Stimulated activated naive CD8-positive, alpha-beta T cell treated with anti-CD3 and anti-CD28 coated beads, Interleukin-15, Interleukin-2, amounts not matched to agents 100 ng/mL and 50 ng/mL, for 24 hours (primary cell): ENCODE results near the gene MSANTD4.
"Not testable (repeated sequence)": the region's sequence is repeated elsewhere in the genome, so short reads cannot be mapped to it uniquely, and the experiment has no call there.

Experiments
- H3K27ac Mint-ChIP-seq: one replicate; pipeline ENCODE4 v1.8.0; 2021; ENCODE audit warnings: mild to moderate bottlenecking, mixed read lengths
- H3K27me3 Mint-ChIP-seq: one replicate; pipeline ENCODE4 v1.8.0; 2021; ENCODE audit warnings: mixed read lengths
- H3K36me3 Mint-ChIP-seq: one replicate; pipeline ENCODE4 v1.8.0; 2021; ENCODE audit warnings: low read depth, mixed read lengths
- H3K4me1 Mint-ChIP-seq: one replicate; pipeline ENCODE4 v1.8.0; 2021; ENCODE audit warnings: low read depth, mixed read lengths
- H3K4me3 Mint-ChIP-seq: one replicate; pipeline ENCODE4 v1.8.0; 2021; ENCODE audit warnings: mild to moderate bottlenecking, mixed read lengths
- H3K9me3 Mint-ChIP-seq: one replicate; pipeline ENCODE4 v1.8.0; 2021; ENCODE audit warnings: mixed read lengths

MSANTD4 gene

DNA sequence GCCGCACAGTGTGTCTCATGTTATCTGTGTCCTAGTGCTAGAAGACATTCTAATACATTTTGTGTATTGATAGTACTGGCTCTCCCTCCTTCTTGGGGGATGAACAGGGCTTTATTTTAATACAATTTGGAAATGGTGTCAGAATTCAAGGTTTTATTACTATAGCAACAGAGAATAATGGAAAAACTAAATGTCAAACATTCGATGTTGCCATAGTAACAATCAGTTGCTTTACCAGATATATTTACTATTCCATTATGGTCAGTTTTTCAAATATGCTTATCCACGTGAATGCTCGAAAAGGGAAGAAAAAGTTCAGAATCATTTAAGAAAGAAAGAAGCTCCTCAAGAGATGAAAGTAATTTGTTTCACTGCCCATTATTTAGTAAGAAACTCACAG lies 8.6 kb upstream of the MSANTD4 start:
- H3K4me3 Mint-ChIP-seq, result no peak overlapping the region
- H3K9me3 Mint-ChIP-seq, result peaks cover 3% of the 10 kb centered on the region
- peaks cover 57% of the 10 kb centered on the region for H3K27me3 Mint-ChIP-seq
- H3K27ac Mint-ChIP-seq, result no peak overlapping the region
- H3K4me1 Mint-ChIP-seq, result no peaks in the 10 kb centered on the region
- no peaks in the 10 kb centered on the region for H3K36me3 Mint-ChIP-seq

DNA sequence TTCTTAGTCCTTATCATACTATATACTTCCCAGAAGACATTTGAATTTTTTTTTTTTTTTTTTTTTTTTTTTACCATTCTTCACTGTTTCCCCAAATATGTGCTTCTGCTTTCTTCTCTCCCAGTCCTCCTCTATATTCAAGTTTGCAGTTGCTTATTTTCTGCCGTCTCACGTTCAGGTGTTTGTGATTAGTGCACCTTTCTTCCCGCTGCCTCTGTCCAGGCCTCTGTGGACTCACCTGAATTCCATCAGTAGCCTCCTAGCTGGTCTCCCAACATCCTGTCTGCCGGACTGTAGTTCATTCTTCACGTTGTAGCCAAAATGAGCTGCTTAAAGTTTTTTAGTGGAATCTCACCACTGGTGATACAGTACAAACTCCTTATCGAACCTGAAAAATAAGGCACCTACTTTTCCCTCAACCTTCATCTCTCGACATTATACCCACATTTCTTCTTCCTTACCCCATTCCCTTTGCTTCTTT lies 795 bp upstream of the MSANTD4 start:
- peaks cover 44% of the 10 kb centered on the region for H3K4me1 Mint-ChIP-seq
- peak overlapping the region; percentile 91 for H3K4me3 Mint-ChIP-seq
- H3K27me3 Mint-ChIP-seq, result peaks cover 17% of the 10 kb centered on the region
- peak overlapping the region; percentile 82 for H3K27ac Mint-ChIP-seq
- H3K36me3 Mint-ChIP-seq, result peaks cover 27% of the 10 kb centered on the region
- peaks cover 4% of the 10 kb centered on the region for H3K9me3 Mint-ChIP-seq

DNA sequence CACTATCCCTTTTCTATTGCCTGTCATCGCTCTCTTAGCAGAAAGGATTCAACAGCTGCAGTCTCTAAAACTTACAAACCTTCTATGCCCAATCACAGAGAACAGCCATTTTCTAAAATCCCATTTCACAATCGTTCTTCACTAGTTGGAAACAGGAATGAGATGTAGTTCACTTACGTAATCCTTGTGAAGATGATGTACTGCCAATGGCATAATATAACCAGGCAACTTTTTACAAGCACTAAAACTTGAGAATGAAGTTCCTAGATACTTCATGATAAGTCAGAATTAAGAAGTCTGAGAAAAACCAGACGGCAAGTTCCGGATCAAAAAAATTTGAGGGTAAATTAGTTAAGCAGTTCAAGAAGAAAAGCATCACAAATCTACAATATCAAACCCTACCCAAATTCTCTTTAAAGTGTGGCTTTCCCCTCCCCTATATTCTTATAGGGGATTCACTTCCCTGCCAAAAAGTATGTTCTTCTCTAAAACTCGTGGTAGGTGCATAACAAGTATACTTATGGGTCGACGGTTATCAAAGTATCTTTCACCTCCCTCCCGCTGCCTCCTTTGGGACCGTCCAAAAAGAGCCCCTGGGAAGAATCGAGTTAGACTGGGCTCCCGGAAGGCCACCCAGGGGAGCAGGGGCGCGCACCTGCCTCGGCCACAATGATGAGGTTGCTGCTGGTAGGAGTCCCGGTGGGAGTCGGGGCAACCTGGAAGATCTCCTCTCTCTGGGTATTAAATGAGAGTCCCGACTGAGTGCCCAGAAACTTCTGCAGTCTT lies 666 bp downstream of the MSANTD4 start:
- Mint-ChIP-seq H3K27me3 (peaks cover 4% of the 10 kb centered on the region), H3K36me3 (peaks cover 27% of the 10 kb centered on the region), H3K9me3 (peaks cover 4% of the 10 kb centered on the region), H3K4me3 (peak overlapping the region; percentile 91), H3K4me1 (peaks cover 54% of the 10 kb centered on the region), H3K27ac (peak overlapping the region; percentile 88)

DNA sequence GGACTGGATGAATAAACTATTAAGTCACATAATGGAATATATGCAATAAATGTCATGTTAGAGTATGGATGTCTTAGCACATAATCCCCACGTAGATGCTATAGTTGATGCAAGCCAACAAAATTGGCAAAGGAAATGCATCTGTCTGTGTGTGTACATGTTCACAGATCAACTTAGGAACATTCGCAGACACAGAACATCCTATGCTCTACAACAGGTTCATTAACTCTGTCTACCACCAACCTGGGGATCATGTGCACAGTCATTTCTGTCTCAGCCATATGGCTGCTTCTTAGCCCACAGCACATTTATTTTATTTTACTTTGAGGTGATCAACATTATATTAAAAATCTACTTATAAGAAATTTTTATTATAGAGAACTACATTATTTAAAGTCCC lies 4.9 kb downstream of the MSANTD4 start:
- Mint-ChIP-seq H3K4me1 (peaks cover 68% of the 10 kb centered on the region), H3K36me3 (peaks cover 52% of the 10 kb centered on the region)

DNA sequence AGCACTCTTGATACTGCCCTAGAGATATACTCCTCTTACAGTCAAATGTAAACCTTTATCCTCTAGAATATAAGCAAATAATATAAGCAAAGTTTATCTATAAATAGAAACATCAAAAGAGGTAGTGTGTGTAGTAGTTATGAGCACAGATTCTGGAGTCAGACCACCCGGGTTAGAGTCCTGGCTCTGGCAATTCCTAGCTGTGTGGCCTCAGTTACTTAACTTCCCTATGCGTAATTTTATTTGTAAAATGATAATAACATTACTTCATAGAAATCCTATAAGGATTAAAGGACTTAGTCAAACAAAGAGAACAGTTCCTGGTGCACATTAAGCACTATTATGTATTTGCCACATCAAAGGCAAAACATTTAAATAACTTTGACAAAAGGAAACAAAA lies 7.0 kb downstream of the MSANTD4 start:
- Mint-ChIP-seq H3K27ac (no peak overlapping the region), H3K4me1 (peaks cover 60% of the 10 kb centered on the region), H3K4me3 (no peak overlapping the region), H3K36me3 (peaks cover 63% of the 10 kb centered on the region), H3K9me3 (peaks cover 8% of the 10 kb centered on the region), H3K27me3 (no peaks in the 10 kb centered on the region)

More for the DNA sequence above, 4.9 kb downstream of the MSANTD4 start:
- Mint-ChIP-seq H3K27ac (no peak overlapping the region), H3K9me3 (peaks cover 4% of the 10 kb centered on the region), H3K27me3 (no peaks in the 10 kb centered on the region), H3K4me3 (no peak overlapping the region)

DNA sequence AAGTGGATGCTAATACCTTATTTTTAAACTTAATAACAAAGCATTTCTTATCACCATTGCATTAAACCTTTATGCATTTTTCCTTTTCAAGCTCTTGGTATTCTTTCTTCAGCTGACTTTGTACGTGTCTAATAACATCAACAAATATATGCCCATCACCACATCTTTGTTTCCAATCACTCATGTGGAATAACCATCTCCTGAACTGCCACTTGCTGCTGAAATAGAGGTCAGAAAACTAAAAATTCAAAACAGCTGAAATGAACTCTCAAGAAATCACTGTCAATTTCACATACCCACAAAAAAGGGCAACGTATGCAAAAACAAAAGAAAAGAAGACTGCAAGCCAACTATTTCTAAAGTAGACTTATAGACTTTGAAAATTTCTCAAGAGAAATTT lies 7.4 kb downstream of the MSANTD4 start:
- Mint-ChIP-seq H3K4me1 (peaks cover 60% of the 10 kb centered on the region), H3K36me3 (peaks cover 63% of the 10 kb centered on the region), H3K9me3 (peaks cover 8% of the 10 kb centered on the region), H3K27me3 (no peaks in the 10 kb centered on the region), H3K4me3 (no peak overlapping the region), H3K27ac (no peak overlapping the region)

DNA sequence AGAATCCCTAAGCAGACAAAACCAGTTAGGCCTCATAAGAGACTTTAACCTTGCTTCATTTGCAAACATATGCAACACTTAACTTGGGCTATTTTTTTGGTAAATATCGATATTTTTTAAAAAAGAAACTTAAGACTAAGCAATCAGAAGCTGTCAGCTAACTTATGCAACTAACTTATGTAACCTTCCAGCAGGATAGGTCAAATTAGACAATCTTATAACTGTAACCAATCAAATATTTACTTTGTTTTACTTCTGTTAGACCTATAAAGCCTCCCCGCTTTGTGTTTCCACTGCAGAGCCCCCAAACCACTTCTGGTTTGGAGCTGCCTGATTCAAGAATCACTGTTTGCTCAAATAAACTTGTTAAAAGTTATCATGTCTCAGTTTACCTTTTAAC lies 8.0 kb downstream of the MSANTD4 start:
- Mint-ChIP-seq H3K36me3 (peaks cover 64% of the 10 kb centered on the region), H3K4me1 (peaks cover 57% of the 10 kb centered on the region), H3K27ac (no peak overlapping the region), H3K4me3 (no peak overlapping the region), H3K9me3 (peaks cover 8% of the 10 kb centered on the region), H3K27me3 (no peaks in the 10 kb centered on the region)

DNA sequence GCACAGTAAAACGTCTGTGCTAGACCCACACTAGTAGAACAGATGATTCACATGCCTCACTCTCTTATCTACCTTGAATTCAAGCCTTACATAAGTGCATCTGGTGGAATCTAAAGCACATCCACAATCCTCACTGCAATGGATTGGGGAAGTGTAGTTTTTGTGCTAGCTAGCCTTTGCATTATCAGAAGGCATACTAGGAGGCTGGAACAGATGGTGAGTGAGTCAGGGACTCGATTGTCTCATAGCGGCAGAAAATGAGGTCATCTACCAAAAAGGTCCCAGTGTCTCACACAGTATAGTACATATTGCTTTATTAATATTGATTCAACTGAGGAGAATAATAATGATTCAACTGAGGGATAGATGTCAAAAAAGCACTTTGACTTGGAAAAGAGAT lies 9.3 kb downstream of the MSANTD4 start:
- H3K27me3 Mint-ChIP-seq, result no peaks in the 10 kb centered on the region
- H3K4me3 Mint-ChIP-seq, result no peak overlapping the region
- peaks cover 44% of the 10 kb centered on the region for H3K4me1 Mint-ChIP-seq
- peaks cover 4% of the 10 kb centered on the region for H3K9me3 Mint-ChIP-seq
- H3K36me3 Mint-ChIP-seq, result peaks cover 68% of the 10 kb centered on the region
- H3K27ac Mint-ChIP-seq, result no peak overlapping the region

DNA sequence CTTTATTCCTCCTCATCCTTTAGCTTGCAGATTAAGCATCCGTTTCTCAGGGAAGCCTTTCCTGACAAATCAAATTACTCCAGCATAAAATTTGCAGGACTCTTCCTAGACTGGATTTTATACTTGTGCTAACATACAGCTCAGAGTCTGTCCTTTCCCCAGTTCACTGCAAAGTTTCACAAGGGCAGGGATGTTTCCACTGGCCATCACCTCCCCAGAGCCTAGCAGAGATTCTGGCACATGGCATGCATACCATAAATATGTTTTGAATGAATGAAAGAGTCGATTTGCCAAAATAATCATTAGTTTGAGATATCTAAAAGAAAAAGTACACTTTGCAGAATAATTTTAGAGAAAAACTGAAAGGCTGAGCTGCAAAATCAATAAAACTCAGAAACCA lies 10.6 kb downstream of the MSANTD4 start:
- Mint-ChIP-seq H3K4me3 (no peak overlapping the region), H3K27me3 (no peaks in the 10 kb centered on the region), H3K4me1 (peaks cover 36% of the 10 kb centered on the region), H3K9me3 (peaks cover 4% of the 10 kb centered on the region), H3K27ac (no peak overlapping the region), H3K36me3 (peaks cover 80% of the 10 kb centered on the region)

DNA sequence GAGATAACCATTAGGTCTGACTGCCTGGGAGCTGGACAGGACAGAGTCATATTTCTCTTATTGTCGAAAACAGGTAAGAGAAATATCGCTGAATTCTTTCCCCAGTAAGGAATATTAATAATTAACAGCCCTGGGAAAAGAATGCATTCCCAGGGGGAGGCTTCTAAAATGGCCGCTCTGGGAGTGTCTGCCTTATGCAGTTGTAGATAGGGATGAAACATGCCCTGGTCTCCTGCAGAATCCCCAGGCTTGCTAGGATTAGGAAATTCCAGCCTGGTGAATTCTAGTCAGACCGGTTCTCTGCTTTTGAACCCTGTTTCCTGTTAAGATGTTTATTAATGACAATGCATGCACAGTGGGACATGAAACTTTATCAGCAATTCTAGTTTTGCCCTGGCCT lies 18.9 kb downstream of the MSANTD4 start:
- H3K4me1 Mint-ChIP-seq, H3K4me3 Mint-ChIP-seq, H3K27ac Mint-ChIP-seq, H3K27me3 Mint-ChIP-seq: not testable (repeated sequence)
- H3K9me3 Mint-ChIP-seq, result peaks cover 15% of the 10 kb centered on the region
- H3K36me3 Mint-ChIP-seq, result peaks cover 86% of the 10 kb centered on the region

DNA sequence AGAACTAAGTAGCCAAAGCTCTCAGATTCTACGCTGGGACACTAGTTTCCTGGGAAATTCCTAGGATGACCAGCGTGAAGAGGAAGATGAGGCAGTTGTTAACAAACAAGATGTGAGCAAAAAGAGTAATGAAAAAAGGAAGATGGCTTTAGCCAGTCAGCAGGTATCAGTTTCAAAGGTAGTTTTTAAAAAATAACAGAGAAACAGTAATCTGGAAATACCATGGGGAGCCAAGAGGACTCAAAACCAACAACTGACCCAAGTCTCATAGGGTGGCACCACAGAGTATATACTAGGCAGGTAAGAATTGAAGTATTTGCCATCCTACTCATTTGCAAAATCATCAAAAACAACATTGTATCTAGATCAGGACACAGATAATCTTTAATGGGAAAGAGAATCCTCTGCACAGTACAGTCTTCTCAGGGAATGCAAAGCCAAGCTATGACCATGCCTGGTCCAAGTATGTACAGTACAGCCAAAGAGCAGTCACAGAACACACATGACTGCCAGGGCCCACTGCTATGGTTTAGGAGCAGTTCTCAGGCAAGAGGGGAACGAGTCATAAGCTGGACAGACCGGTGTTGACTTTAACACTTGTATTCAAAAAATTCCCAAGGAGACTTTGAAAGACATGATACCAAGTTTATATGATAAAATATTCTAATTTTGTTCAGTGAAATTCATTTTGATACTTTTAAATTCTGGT lies 20.6 kb downstream of the MSANTD4 start:
- no peak overlapping the region for H3K4me3 Mint-ChIP-seq
- no peaks in the 10 kb centered on the region for H3K4me1 Mint-ChIP-seq
- peaks cover 24% of the 10 kb centered on the region for H3K9me3 Mint-ChIP-seq
- no peak overlapping the region for H3K27ac Mint-ChIP-seq
- H3K36me3 Mint-ChIP-seq, result peaks cover 85% of the 10 kb centered on the region
- no peaks in the 10 kb centered on the region for H3K27me3 Mint-ChIP-seq

DNA sequence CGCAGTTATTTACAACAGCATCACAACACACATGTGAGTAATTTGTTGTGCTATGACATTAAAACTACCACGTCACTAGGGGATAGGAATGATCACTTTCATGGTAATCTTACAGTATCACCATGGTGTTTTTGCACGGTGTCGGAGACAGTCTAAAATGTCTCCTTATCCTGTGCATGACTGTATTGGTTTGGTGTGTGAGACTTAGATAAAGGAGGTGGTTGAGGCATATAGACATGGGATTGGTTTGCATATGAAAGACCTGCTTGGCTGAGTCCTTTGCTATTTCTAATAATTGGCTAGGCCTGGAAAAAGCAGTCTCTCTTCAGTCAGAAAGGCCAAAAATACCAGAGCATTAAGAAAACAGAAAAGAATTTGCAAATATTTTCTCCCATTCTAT lies 30.2 kb downstream of the MSANTD4 start:
- H3K27ac Mint-ChIP-seq, result no peak overlapping the region

DNA sequence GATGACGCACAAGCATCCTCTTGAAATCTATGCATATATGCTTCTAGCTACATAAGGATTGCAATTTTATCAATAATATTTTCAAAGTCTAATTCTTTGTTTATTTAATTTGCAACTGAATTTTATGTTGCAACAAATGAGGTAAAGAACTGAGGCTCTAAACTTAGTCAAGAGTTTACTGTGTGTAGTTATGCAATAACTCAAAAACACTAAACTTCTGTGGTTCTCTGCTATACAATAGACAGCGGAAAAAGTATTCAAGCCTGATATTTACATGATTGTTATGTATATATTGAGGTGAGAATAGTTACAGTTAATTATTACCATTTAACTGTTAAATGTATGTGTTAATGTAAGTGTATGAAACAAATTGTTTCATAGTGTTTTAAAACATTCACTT lies 32.9 kb downstream of the MSANTD4 start:
- Mint-ChIP-seq H3K9me3 (peaks cover 6% of the 10 kb centered on the region), H3K36me3 (peaks cover 19% of the 10 kb centered on the region), H3K27me3 (no peaks in the 10 kb centered on the region), H3K4me1 (no peaks in the 10 kb centered on the region), H3K4me3 (no peak overlapping the region), H3K27ac (no peak overlapping the region)

More for the DNA sequence above, 30.2 kb downstream of the MSANTD4 start:
- no peaks in the 10 kb centered on the region for H3K27me3 Mint-ChIP-seq
- H3K4me1 Mint-ChIP-seq, result no peaks in the 10 kb centered on the region
- no peak overlapping the region for H3K4me3 Mint-ChIP-seq
- H3K9me3 Mint-ChIP-seq, result peaks cover 7% of the 10 kb centered on the region
- peaks cover 45% of the 10 kb centered on the region for H3K36me3 Mint-ChIP-seq

DNA sequence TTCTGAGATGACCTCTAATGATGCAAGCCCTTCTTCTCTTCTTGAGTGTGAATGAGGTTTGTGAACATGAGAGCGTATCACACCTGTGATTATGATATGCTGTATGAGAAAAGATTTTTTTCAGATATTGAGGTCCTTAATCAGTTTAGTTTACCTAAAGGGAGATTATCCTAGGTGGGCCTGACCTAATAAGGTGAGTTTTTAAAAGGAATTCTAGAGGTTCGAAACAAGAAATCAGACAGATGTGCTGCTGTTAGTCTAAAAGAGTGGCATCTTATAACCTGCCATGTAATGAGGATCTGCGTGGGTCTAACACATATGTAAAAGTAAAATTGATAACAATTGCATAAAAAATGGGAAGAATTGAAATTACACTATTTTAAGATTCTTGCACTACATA lies 33.8 kb downstream of the MSANTD4 start:
- Mint-ChIP-seq H3K36me3 (peaks cover 12% of the 10 kb centered on the region), H3K4me3 (no peak overlapping the region), H3K27ac (no peak overlapping the region), H3K4me1 (no peaks in the 10 kb centered on the region), H3K9me3 (peaks cover 3% of the 10 kb centered on the region), H3K27me3 (no peaks in the 10 kb centered on the region)

DNA sequence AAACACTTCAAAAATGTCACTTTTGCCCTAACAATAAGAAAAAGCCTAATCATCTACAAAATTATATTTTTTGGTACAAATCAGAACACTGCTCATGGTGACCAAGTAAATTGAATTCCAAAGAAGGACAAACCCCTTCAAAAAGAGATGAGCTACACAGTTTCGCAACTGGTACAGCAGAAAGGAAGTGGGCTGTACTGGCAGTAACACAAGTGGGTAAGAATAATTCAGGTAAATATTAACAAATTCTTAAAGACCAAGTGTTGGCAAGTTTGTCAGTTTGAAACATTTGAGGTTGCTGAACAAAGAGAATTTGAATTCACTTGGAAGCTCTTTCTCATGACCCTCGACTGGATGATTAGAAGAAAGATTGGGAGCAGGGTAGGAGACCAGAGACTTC lies 35.5 kb downstream of the MSANTD4 start:
- no peak overlapping the region for H3K27ac Mint-ChIP-seq
- H3K4me1 Mint-ChIP-seq, result no peaks in the 10 kb centered on the region
- H3K4me3 Mint-ChIP-seq, result no peak overlapping the region
- H3K9me3 Mint-ChIP-seq, result peaks cover 3% of the 10 kb centered on the region
- no peaks in the 10 kb centered on the region for H3K27me3 Mint-ChIP-seq
- no peaks in the 10 kb centered on the region for H3K36me3 Mint-ChIP-seq
